Uterus (tissue), 4 donors: ENCODE results near the gene MYLIP. TPM values are rescaled to one million over a fixed set of nuclear protein-coding genes. Genes with fewer than 3 reads are reported as not detected.

ENCODE experiments used
- DNase-seq, 2 donors: peaks; one replicate each; pipeline ENCODE4 v3.0.0-alpha.2; 2019 to 2020
- H3K27ac ChIP-seq, 2 donors: fragments of 200-600 bp; sonication (generic); 1 replicate in 1 of 2; 2 replicates in 1 of 2; pipeline ENCODE4 v1.5.1; 2016 to 2018
- H3K27me3 ChIP-seq, 2 donors: fragments of 200-600 bp; sonication (generic); one replicate each; pipeline ENCODE4 v1.5.1; 2018 to 2019; ENCODE audit warnings: control low read depth in 1 of 2
- H3K36me3 ChIP-seq, 2 donors: fragments of 200-600 bp; sonication (generic); one replicate each; pipeline ENCODE4 v1.5.1; 2019; ENCODE audit warnings: control low read depth in 1 of 2
- H3K4me1 ChIP-seq, 2 donors: fragments of 200-600 bp; sonication (generic); one replicate each; pipeline ENCODE4 v1.5.1; 2018 to 2019; ENCODE audit warnings: control low read depth in 1 of 2
- H3K4me3 ChIP-seq, 2 donors: fragments of 200-600 bp; sonication (generic); 1 replicate in 1 of 2; 2 replicates in 1 of 2; pipeline ENCODE4 v1.5.1; 2018 to 2019; ENCODE audit warnings: mild to moderate bottlenecking in 1 of 2
- H3K9me3 ChIP-seq, 2 donors: fragments of 200-600 bp; sonication (generic); one replicate each; pipeline ENCODE4 v1.5.1; 2019; ENCODE audit warnings: control low read depth in 1 of 2
- CTCF ChIP-seq, 4 experiments: fragments of 200-600 bp in 2 of 4; fragments of 450-650 bp in 2 of 4; sonication (generic) in 2 of 4; IDR thresholded peaks; one replicate each; pipeline ENCODE4 v1.5.1; 2016 to 2019; ENCODE audit warnings: antibody characterized with exemption in 4 of 4, mild to moderate bottlenecking in 2 of 4, moderate library complexity in 1 of 4
- POLR2A ChIP-seq, 2 donors: fragments of 450-650 bp; IDR thresholded peaks; one replicate each; pipeline ENCODE4 v1.6.1; 2016; ENCODE audit warnings: antibody characterized with exemption in 2 of 2, mild to moderate bottlenecking in 1 of 2, moderate library complexity in 1 of 2
- intact Hi-C: fragments of 100-400 bp; cut with DNase I; formaldehyde crosslinking; loops from one replicate; pipeline ENCODE4 v1.15.1; 2023; ENCODE audit warnings: low total_unique reads
- total RNA-seq, 4 donors: library from RNA; depleted of rRNA in 3 of 4; stranded (reverse); fragments of >200 nt in 3 of 4; gene quantifications; one replicate each; pipeline versions ENCODE4 v1.1.0 to v1.2.4, GENCODE V29; 2014 to 2023
- donor health status: DM: yes; HTN: yes; CAD: no.

The MYLIP gene
- total RNA-seq, 4 donors from 2014 or later: 11.5 to 79.2 (median 58.7) TPM

GRCh38 chr6:16179970-16180431 is 51.1 kb downstream of the MYLIP start:
- Histone ChIP-seq H3K9me3 (no peaks in the 10 kb centered on the region), H3K27me3 (no peaks in the 10 kb centered on the region), H3K27ac (no peak overlapping the region), H3K36me3 (no peaks in the 10 kb centered on the region), H3K4me1 (no peaks in the 10 kb centered on the region), H3K4me3 (no peak overlapping the region)
- intact Hi-C loops: no loop called here
- no peak for DNase-seq
- TF ChIP-seq CTCF (IDR thresholded peaks at IDR 0.05) (no peak), POLR2A (IDR thresholded peaks at IDR 0.05) (no peak)

GRCh38 chr6:16180696-16181438 is 52.0 kb downstream of the MYLIP start:
- Histone ChIP-seq H3K4me3 (no peak overlapping the region), H3K36me3 (no peaks in the 10 kb centered on the region), H3K27me3 (no peaks in the 10 kb centered on the region), H3K9me3 (no peaks in the 10 kb centered on the region), H3K4me1 (no peaks in the 10 kb centered on the region), H3K27ac (peak overlapping the region in 1 of 2 donors; percentile 66)
- intact Hi-C loops: no loop called here
- no peak for DNase-seq
- TF ChIP-seq POLR2A (IDR thresholded peaks at IDR 0.05) (no peak), CTCF (IDR thresholded peaks at IDR 0.05) (no peak)

GRCh38 chr6:16181439-16182297 is 52.8 kb downstream of the MYLIP start:
- Histone ChIP-seq H3K9me3 (no peaks in the 10 kb centered on the region), H3K36me3 (no peaks in the 10 kb centered on the region), H3K27ac (peak overlapping the region in 1 of 2 donors; percentile 66), H3K4me3 (no peak overlapping the region), H3K27me3 (no peaks in the 10 kb centered on the region), H3K4me1 (no peaks in the 10 kb centered on the region)
- DNase-seq: peak; percentile 51 to 81
- TF ChIP-seq CTCF (IDR thresholded peaks at IDR 0.05) (no peak), POLR2A (IDR thresholded peaks at IDR 0.05) (no peak)
- intact Hi-C loops: no loop called here

- Histone ChIP-seq H3K9me3 (no peaks in the 10 kb centered on the region), H3K27ac (peak overlapping the region; percentile 49 to 69), H3K4me3 (no peak overlapping the region), H3K36me3 (no peaks in the 10 kb centered on the region), H3K4me1 (no peaks in the 10 kb centered on the region), H3K27me3 (no peaks in the 10 kb centered on the region)
- TF ChIP-seq CTCF (IDR thresholded peaks at IDR 0.05) (peak; percentile 64 to 82 (median 70)), POLR2A (IDR thresholded peaks at IDR 0.05) (no peak)
- DNase-seq: no peak
- intact Hi-C loops: no loop called here
Observed at GRCh38 chr6:16183187-16183664, 54.3 kb downstream of the MYLIP start.

GRCh38 chr6:16184129-16184528 is 55.2 kb downstream of the MYLIP start:
- no peaks in the 10 kb centered on the region for H3K4me1 ChIP-seq
- H3K27ac ChIP-seq: no peak overlapping the region
- intact Hi-C loops: no loop called here
- no peak overlapping the region for H3K4me3 ChIP-seq
- H3K9me3 ChIP-seq: no peaks in the 10 kb centered on the region
- TF ChIP-seq CTCF (IDR thresholded peaks at IDR 0.05) (no peak), POLR2A (IDR thresholded peaks at IDR 0.05) (no peak)
- H3K27me3 ChIP-seq: no peaks in the 10 kb centered on the region
- no peaks in the 10 kb centered on the region for H3K36me3 ChIP-seq
- DNase-seq: no peak
